B cell (primary cell): ENCODE results near the gene HOXA5. TPM values are rescaled to one million over a fixed set of nuclear protein-coding genes. Genes with fewer than 3 reads are reported as not detected.

Source experiments
- ATAC-seq: fragments of 200-7000 bp; cut with Tn5 transposase; one replicate; pipeline ENCODE4 v1.10.0; 2021; ENCODE audit warnings: low read depth, mild to moderate bottlenecking, moderate number of reproducible peaks, moderate library complexity
- CTCF ChIA-PET: fragments of 350-600 bp; sonication (Branson Sonifier 250); formaldehyde crosslinking; loops from one replicate; lab custom pipeline; 2021; ENCODE audit warnings: antibody characterized with exemption, inconsistent platforms; lab: Charles Lee
- POLR2A ChIA-PET: fragments of 350-600 bp; sonication (Branson Sonifier 250); formaldehyde crosslinking; loops from one replicate; lab custom pipeline; 2021; ENCODE audit warnings: antibody characterized with exemption; lab: Charles Lee
- DNase-seq: peaks from one replicate; pipeline ENCODE4 v3.0.0; 2013
- H2AFZ ChIP-seq: 2 replicates; pipeline ENCODE4 v1.6.1; 2012; ENCODE audit warnings: mild to moderate bottlenecking, low read depth, low read length; ENCODE audit not compliant: insufficient read depth, poor library complexity, severe bottlenecking
- H3K27ac ChIP-seq, 2 donors: 1 replicate in 1 of 2; 2 replicates in 1 of 2; pipeline ENCODE4 v1.5.1; 2012 to 2013; ENCODE audit warnings: low read length in 2 of 2, mild to moderate bottlenecking in 2 of 2, moderate library complexity in 1 of 2
- H3K27me3 ChIP-seq, 4 experiments: fragments of 200-600 bp in 1 of 4; sonication (generic) in 1 of 4; replicated peaks in 1 of 4; 1 replicate in 2 of 4; 2 replicates in 2 of 4; pipeline versions ENCODE4 v1.6.1 to v1.7.0; 2013 to 2016; ENCODE audit warnings: low read length in 3 of 4, mild to moderate bottlenecking in 2 of 4, mixed read lengths in 1 of 4, moderate library complexity in 1 of 4; ENCODE audit not compliant: insufficient read depth in 4 of 4, control insufficient read depth in 3 of 4; ENCODE audit errors: control extremely low read depth in 1 of 4
- H3K36me3 ChIP-seq, 2 experiments: replicated peaks in 1 of 2; 1 replicate in 1 of 2; 2 replicates in 1 of 2; pipeline versions ENCODE4 v1.6.1 to v1.7.1; 2013; ENCODE audit warnings: low read length in 1 of 2; ENCODE audit not compliant: insufficient read depth in 2 of 2, control insufficient read depth in 1 of 2; ENCODE audit errors: control extremely low read depth in 1 of 2, extremely low read depth in 1 of 2
- H3K4me1 ChIP-seq, 2 donors: fragments of 200-600 bp in 1 of 2; sonication (generic) in 1 of 2; 1 replicate in 1 of 2; 2 replicates in 1 of 2; pipeline versions ENCODE4 v1.5.1 to v1.6.1; 2013 to 2017; ENCODE audit warnings: low read length in 2 of 2; ENCODE audit not compliant: control insufficient read depth in 2 of 2, insufficient read depth in 2 of 2
- H3K4me2 ChIP-seq: replicated peaks from 2 replicates; pipeline ENCODE3; 2012; ENCODE audit warnings: mild to moderate bottlenecking, low read depth, low read length; ENCODE audit not compliant: poor library complexity, severe bottlenecking
- H3K4me3 ChIP-seq, 5 experiments: fragments of 200-600 bp in 1 of 5; sonication (generic) in 1 of 5; 1 replicate in 3 of 5; 2 replicates in 2 of 5; pipeline versions ENCODE4 v1.5.1 to v1.7.0; 2011 to 2016; ENCODE audit warnings: low read length in 4 of 5, mild to moderate bottlenecking in 4 of 5, low read depth in 2 of 5, control low read depth in 1 of 5, moderate library complexity in 1 of 5; ENCODE audit not compliant: insufficient read depth in 1 of 5; ENCODE audit errors: control extremely low read depth in 1 of 5, extremely low read depth in 1 of 5
- H3K79me2 ChIP-seq: fragments of 200-600 bp; sonication (generic); one replicate; pipeline ENCODE4 v1.6.0; 2016; ENCODE audit warnings: low read length; ENCODE audit not compliant: control insufficient read depth, insufficient read depth
- H3K9ac ChIP-seq: fragments of 200-600 bp; sonication (generic); 2 replicates; pipeline ENCODE4 v1.6.1; 2017; ENCODE audit warnings: mild to moderate bottlenecking, low read length, moderate library complexity
- H3K9me3 ChIP-seq, 3 donors: one replicate each; pipeline versions ENCODE4 v1.6.1 to v1.7.1; 2013; ENCODE audit warnings: low read length in 2 of 3; ENCODE audit not compliant: control insufficient read depth in 2 of 3, insufficient read depth in 1 of 3; ENCODE audit errors: control extremely low read depth in 1 of 3
- H4K20me1 ChIP-seq: 2 replicates; pipeline ENCODE4 v1.6.0; 2012; ENCODE audit warnings: mild to moderate bottlenecking, low read length; ENCODE audit not compliant: insufficient read depth, control insufficient read depth, poor library complexity, severe bottlenecking
- H3K27ac Mint-ChIP-seq: one replicate; pipeline ENCODE4 v1.8.0; 2021; ENCODE audit warnings: mixed read lengths
- H3K27me3 Mint-ChIP-seq: one replicate; pipeline ENCODE4 v1.8.0; 2021; ENCODE audit warnings: mixed read lengths
- H3K4me1 Mint-ChIP-seq: one replicate; pipeline ENCODE4 v1.8.0; 2021; ENCODE audit warnings: mixed read lengths
- H3K4me3 Mint-ChIP-seq: one replicate; pipeline ENCODE4 v1.8.0; 2021; ENCODE audit warnings: mixed read lengths
- H3K9me3 Mint-ChIP-seq: one replicate; pipeline ENCODE4 v1.8.0; 2022; ENCODE audit warnings: mixed read lengths; ENCODE audit not compliant: insufficient read depth
- EZH2 ChIP-seq: IDR thresholded peaks from 2 replicates; pipeline ENCODE4 v1.6.1; 2012; ENCODE audit warnings: borderline replicate concordance, low read depth, mild to moderate bottlenecking, moderate library complexity, low read length; ENCODE audit not compliant: insufficient read depth, poor library complexity, severe bottlenecking
- WGBS: methylation state at CpG from one replicate; pipeline ENCODE4 v1.1.5; 2013; ENCODE audit warnings: missing lambda C conversion rate; ENCODE audit not compliant: insufficient coverage; 5-methylcytosine and 5-hydroxymethylcytosine counted together
- intact Hi-C: fragments of 100-400 bp; cut with micrococcal nuclease; formaldehyde crosslinking; loops from one replicate; pipeline ENCODE4 v1.10.0; 2022
- polyA plus RNA-seq: library from polyadenylated mRNA; depleted of rRNA; stranded (reverse); fragments of >200 nt; gene quantifications from 2 replicates; pipeline ENCODE4 v1.2.3, GENCODE V29; 2012
- total RNA-seq, 2 donors: library from RNA; stranded (reverse); fragments of 120-200 nt in 1 of 2; gene quantifications; 1 replicate in 1 of 2; 2 replicates in 1 of 2; pipeline versions ENCODE4 v1.2.3 to v1.2.4, GENCODE V29; 2013 to 2022
- TF ChIP-seq, protein P1 (sequence below): fragments of 200-600 bp; IDR thresholded peaks from one replicate; pipeline ENCODE4 v1.8.0; 2022; ENCODE audit warnings: antibody characterized with exemption, mild to moderate bottlenecking

The HOXA5 gene
- total and polyA plus RNA-seq, 2 donors (not counting 1 experiment from before 2014, with no cell fraction given), result not detected

DNA sequence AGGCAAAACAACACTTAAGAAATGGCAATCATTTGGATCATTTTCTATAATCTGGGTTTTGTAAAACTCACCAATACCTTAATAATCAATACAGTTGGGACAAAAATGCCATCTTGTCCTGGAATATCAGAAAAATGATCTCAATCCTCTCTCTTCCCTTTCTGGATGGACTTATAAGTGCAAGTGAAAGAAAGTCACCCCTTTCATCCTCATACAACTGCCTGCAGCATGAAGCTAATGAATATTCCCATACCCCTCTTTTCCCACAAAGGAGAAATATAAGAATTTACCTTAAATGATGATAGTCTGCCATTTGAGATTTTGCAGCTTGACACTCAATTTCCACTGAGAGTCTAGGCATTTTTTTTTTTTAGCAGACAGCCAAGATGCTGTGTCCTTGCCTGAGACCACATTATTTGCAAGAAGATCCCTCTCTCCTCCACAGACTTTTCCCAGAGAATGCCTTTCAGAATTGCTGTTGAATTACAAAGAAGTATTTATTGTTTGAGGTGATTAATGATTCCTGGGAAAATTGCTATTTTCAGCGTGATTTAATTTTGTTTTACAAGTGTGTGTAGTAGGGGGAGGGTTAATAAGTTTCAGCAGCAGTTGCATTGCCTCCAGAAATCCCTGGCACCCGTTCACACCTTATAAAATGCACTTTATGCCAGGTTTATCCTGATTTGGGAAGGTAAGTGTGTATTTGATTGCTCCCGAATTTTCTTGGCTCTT, 16.7 kb downstream of the HOXA5 start:
- H3K9me3 Mint-ChIP-seq, result peaks cover 2% of the 10 kb centered on the region
- Histone ChIP-seq H3K27me3 (peaks cover 0 to 6% (median 2%) of the 10 kb centered on the region in 4 experiments), H3K4me2 (no peak overlapping the region), H3K9me3 (peaks cover 0 to 16% (median 0%) of the 10 kb centered on the region in 3 donors), H3K4me1 (no peaks in the 10 kb centered on the region), H3K27ac (no peak overlapping the region), H3K9ac (no peak overlapping the region), H3K36me3 (no peaks in the 10 kb centered on the region), H4K20me1 (no peaks in the 10 kb centered on the region), H3K4me3 (no peak overlapping the region), H2AFZ (no peak overlapping the region), H3K79me2 (no peaks in the 10 kb centered on the region)
- peaks cover 46% of the 10 kb centered on the region for H3K27me3 Mint-ChIP-seq
- no CpG with 5 or more reads among the region's 3 CpGs for WGBS
- intact Hi-C loops, result no loop called here
- H3K4me3 Mint-ChIP-seq, result no peak overlapping the region
- CTCF ChIA-PET, result no interaction called here
- no peak overlapping the region for H3K27ac Mint-ChIP-seq
- ATAC-seq, result no peak
- POLR2A ChIA-PET, result no interaction called here
- no peaks in the 10 kb centered on the region for H3K4me1 Mint-ChIP-seq
- no peak for TF ChIP-seq EZH2
- TF ChIP-seq, protein P1, sequence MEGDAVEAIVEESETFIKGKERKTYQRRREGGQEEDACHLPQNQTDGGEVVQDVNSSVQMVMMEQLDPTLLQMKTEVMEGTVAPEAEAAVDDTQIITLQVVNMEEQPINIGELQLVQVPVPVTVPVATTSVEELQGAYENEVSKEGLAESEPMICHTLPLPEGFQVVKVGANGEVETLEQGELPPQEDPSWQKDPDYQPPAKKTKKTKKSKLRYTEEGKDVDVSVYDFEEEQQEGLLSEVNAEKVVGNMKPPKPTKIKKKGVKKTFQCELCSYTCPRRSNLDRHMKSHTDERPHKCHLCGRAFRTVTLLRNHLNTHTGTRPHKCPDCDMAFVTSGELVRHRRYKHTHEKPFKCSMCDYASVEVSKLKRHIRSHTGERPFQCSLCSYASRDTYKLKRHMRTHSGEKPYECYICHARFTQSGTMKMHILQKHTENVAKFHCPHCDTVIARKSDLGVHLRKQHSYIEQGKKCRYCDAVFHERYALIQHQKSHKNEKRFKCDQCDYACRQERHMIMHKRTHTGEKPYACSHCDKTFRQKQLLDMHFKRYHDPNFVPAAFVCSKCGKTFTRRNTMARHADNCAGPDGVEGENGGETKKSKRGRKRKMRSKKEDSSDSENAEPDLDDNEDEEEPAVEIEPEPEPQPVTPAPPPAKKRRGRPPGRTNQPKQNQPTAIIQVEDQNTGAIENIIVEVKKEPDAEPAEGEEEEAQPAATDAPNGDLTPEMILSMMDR, result no peak
- no peak for DNase-seq

DNA sequence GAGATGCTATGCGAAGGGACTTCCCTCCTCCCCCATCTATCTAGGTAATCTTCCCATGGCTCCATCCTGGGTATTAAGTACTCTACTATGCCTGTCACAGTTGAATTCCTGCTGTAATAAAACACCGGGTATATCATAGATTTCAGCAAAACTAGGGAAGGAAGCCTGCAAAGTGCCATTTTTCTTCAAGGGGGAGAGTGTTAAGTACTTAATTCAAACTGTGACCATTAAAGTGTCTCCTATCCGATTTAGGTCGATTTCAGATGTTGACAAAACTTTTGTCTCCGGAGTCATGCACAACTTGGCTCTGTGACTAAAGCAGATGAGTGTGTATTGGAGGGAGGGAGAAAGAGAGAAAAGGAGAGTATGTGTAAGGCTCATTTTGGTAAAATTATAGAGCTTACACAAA, 17.5 kb downstream of the HOXA5 start:
- H3K9ac ChIP-seq, result no peak overlapping the region
- H2AFZ ChIP-seq, result no peak overlapping the region
- 88% methylated on average over 4 of the region's 5 CpGs for WGBS
- intact Hi-C loops, result no loop called here
- no peaks in the 10 kb centered on the region for H4K20me1 ChIP-seq
- DNase-seq, result no peak
- no peak for ATAC-seq
- Mint-ChIP-seq H3K4me1 (no peaks in the 10 kb centered on the region), H3K4me3 (no peak overlapping the region), H3K9me3 (peaks cover 2% of the 10 kb centered on the region), H3K27me3 (peaks cover 40% of the 10 kb centered on the region), H3K27ac (no peak overlapping the region)
- POLR2A ChIA-PET, result no interaction called here
- H3K4me1 ChIP-seq, result no peaks in the 10 kb centered on the region
- peaks cover 0 to 4% (median 2%) of the 10 kb centered on the region in 4 experiments for H3K27me3 ChIP-seq
- no peaks in the 10 kb centered on the region for H3K36me3 ChIP-seq
- no peaks in the 10 kb centered on the region for H3K79me2 ChIP-seq
- TF ChIP-seq, protein P1, result no peak
- no peak for TF ChIP-seq EZH2
- CTCF ChIA-PET, result no interaction called here
- H3K27ac ChIP-seq, result no peak overlapping the region
- no peak overlapping the region for H3K4me2 ChIP-seq
- peaks cover 0 to 13% (median 0%) of the 10 kb centered on the region in 3 donors for H3K9me3 ChIP-seq
- H3K4me3 ChIP-seq, result no peak overlapping the region
